Natural killer cell (primary cell): Measurements from ENCODE around the gene ZDHHC17. TPM values are rescaled to one million over a fixed set of nuclear protein-coding genes. Genes with fewer than 3 reads are reported as not detected.

Source experiments
- ATAC-seq, 3 donors: fragments of 150-1000 bp in 2 of 3; fragments of 200-7000 bp in 1 of 3; cut with Tn5 transposase; 1 replicate in 1 of 3; 2 replicates in 2 of 3; pipeline ENCODE4 v1.10.0; 2021; ENCODE audit warnings: mild to moderate bottlenecking in 2 of 3, moderate library complexity in 2 of 3
- DNase-seq, 2 donors: peaks; one replicate each; pipeline versions ENCODE4 v3.0.0 to v3.0.0-alpha.2; 2013 to 2021; ENCODE audit warnings: mixed read lengths in 1 of 2
- H3K27ac ChIP-seq: one replicate; pipeline ENCODE4 v1.5.1; 2013; ENCODE audit warnings: mild to moderate bottlenecking, low read length
- H3K27me3 ChIP-seq: one replicate; pipeline ENCODE4 v1.6.1; 2013; ENCODE audit warnings: low read length; ENCODE audit not compliant: control insufficient read depth, insufficient read depth
- H3K36me3 ChIP-seq: one replicate; pipeline ENCODE4 v1.6.1; 2013; ENCODE audit warnings: low read length; ENCODE audit not compliant: control insufficient read depth, insufficient read depth
- H3K4me1 ChIP-seq: one replicate; pipeline ENCODE4 v1.6.1; 2013; ENCODE audit warnings: low read length; ENCODE audit not compliant: control insufficient read depth, insufficient read depth
- H3K4me3 ChIP-seq: one replicate; pipeline ENCODE4 v1.5.1; 2013; ENCODE audit warnings: low read length
- H3K9me3 ChIP-seq: one replicate; pipeline ENCODE4 v1.6.1; 2013; ENCODE audit warnings: low read length; ENCODE audit not compliant: control insufficient read depth, insufficient read depth
- H3K27ac Mint-ChIP-seq, 2 donors: one replicate each; pipeline ENCODE4 v1.8.0; 2022; ENCODE audit warnings: mild to moderate bottlenecking in 2 of 2, mixed read lengths in 2 of 2, moderate library complexity in 1 of 2
- H3K27me3 Mint-ChIP-seq, 2 donors: one replicate each; pipeline ENCODE4 v1.8.0; 2022; ENCODE audit warnings: low read depth in 2 of 2, mixed read lengths in 2 of 2
- H3K36me3 Mint-ChIP-seq: one replicate; pipeline ENCODE4 v1.8.0; 2022; ENCODE audit warnings: mixed read lengths
- H3K4me1 Mint-ChIP-seq, 2 donors: one replicate each; pipeline ENCODE4 v1.8.0; 2022; ENCODE audit warnings: mixed read lengths in 2 of 2
- H3K4me3 Mint-ChIP-seq: one replicate; pipeline ENCODE4 v1.8.0; 2022; ENCODE audit warnings: mild to moderate bottlenecking, moderate library complexity, mixed read lengths
- H3K9me3 Mint-ChIP-seq, 2 donors: one replicate each; pipeline ENCODE4 v1.8.0; 2022; ENCODE audit warnings: mixed read lengths in 2 of 2
- WGBS: methylation state at CpG from one replicate; pipeline ENCODE4 v1.1.7; 2013; ENCODE audit warnings: missing lambda C conversion rate; ENCODE audit not compliant: insufficient coverage; 5-methylcytosine and 5-hydroxymethylcytosine counted together
- intact Hi-C: fragments of 100-400 bp; cut with micrococcal nuclease; formaldehyde crosslinking; loops from one replicate; pipeline ENCODE4 v1.14.2; 2022
- total RNA-seq, 4 donors: library from RNA; stranded (reverse); fragments of 120-200 nt in 1 of 4; gene quantifications; one replicate each; pipeline versions ENCODE4 v1.2.3 to v1.2.4, GENCODE V29; 2013 to 2022
- TF ChIP-seq, protein P1 (sequence below): fragments of 200-600 bp; IDR thresholded peaks from one replicate; pipeline ENCODE4 v1.8.0; 2022; ENCODE audit warnings: antibody characterized with exemption

The ZDHHC17 gene
- total RNA-seq, 3 donors from 2014 or later (not counting 1 experiment from before 2014, with no cell fraction given) = 55.2 to 63.9 (median 58.4) TPM

GRCh38 chr12:76863005-76863670 is 99.2 kb downstream of the ZDHHC17 start:
- WGBS = 93% methylated on average over 11 of the region's 12 CpGs
- TF ChIP-seq, protein P1, sequence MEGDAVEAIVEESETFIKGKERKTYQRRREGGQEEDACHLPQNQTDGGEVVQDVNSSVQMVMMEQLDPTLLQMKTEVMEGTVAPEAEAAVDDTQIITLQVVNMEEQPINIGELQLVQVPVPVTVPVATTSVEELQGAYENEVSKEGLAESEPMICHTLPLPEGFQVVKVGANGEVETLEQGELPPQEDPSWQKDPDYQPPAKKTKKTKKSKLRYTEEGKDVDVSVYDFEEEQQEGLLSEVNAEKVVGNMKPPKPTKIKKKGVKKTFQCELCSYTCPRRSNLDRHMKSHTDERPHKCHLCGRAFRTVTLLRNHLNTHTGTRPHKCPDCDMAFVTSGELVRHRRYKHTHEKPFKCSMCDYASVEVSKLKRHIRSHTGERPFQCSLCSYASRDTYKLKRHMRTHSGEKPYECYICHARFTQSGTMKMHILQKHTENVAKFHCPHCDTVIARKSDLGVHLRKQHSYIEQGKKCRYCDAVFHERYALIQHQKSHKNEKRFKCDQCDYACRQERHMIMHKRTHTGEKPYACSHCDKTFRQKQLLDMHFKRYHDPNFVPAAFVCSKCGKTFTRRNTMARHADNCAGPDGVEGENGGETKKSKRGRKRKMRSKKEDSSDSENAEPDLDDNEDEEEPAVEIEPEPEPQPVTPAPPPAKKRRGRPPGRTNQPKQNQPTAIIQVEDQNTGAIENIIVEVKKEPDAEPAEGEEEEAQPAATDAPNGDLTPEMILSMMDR = no peak

GRCh38 chr12:76863837-76864236 is 99.9 kb downstream of the ZDHHC17 start:
- H3K4me3 ChIP-seq = no peak overlapping the region
- Mint-ChIP-seq H3K36me3 (no peaks in the 10 kb centered on the region), H3K4me3 (no peak overlapping the region), H3K4me1 (peaks cover 5 to 13% of the 10 kb centered on the region in 2 donors), H3K27me3 (peaks cover 0 to 7% of the 10 kb centered on the region in 2 donors), H3K9me3 (no peaks in the 10 kb centered on the region), H3K27ac (no peak overlapping the region)
- TF ChIP-seq, protein P1 = no peak
- no peaks in the 10 kb centered on the region for H3K9me3 ChIP-seq
- intact Hi-C loops = no loop called here
- no peaks in the 10 kb centered on the region for H3K36me3 ChIP-seq
- H3K27ac ChIP-seq = no peak overlapping the region
- DNase-seq (no peak), ATAC-seq (no peak)
- 61% methylated on average over 3 of the region's 4 CpGs for WGBS
- no peaks in the 10 kb centered on the region for H3K4me1 ChIP-seq
- H3K27me3 ChIP-seq = no peaks in the 10 kb centered on the region

More at GRCh38 chr12:76863005-76863670, 99.2 kb downstream of the ZDHHC17 start:
- ATAC-seq = no peak
- Histone ChIP-seq H3K9me3 (no peaks in the 10 kb centered on the region), H3K4me3 (no peak overlapping the region), H3K36me3 (no peaks in the 10 kb centered on the region), H3K27me3 (no peaks in the 10 kb centered on the region), H3K4me1 (no peaks in the 10 kb centered on the region), H3K27ac (no peak overlapping the region)
- Mint-ChIP-seq H3K36me3 (no peaks in the 10 kb centered on the region), H3K27ac (no peak overlapping the region), H3K4me3 (no peak overlapping the region), H3K27me3 (peaks cover 0 to 7% of the 10 kb centered on the region in 2 donors), H3K4me1 (peaks cover 5 to 13% of the 10 kb centered on the region in 2 donors), H3K9me3 (no peaks in the 10 kb centered on the region)
- DNase-seq = no peak
- intact Hi-C loops = no loop called here

DNA sequence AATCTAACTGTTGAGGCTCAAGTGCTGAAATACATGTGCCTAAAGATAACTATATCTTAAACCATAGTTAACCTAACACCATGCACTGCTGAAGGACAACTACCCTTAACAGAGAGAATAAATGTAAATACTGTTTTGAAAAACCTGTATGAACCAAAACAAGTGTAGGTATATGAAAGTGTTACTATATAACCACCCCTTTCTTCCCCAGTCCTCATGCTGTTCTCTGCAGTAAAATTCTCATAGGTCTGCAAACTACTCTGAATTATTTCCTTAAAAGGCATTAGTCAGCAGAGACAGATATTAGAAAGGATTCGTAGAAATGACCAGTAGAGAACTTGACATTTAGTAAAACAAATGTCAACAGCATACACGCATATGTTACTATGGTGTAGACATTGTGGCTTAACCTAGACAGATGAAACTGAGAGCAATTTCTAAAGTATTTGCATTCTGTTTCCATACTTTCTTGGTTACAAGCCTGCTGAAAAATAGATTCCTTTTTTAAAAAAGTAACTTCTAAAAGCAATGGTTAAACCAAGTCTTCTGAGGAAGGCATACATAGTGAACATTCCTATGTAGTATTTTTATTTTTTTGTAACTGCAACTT is 101.0 kb downstream of the ZDHHC17 start:
- Histone ChIP-seq H3K4me1 (no peaks in the 10 kb centered on the region), H3K9me3 (no peaks in the 10 kb centered on the region), H3K27me3 (no peaks in the 10 kb centered on the region), H3K27ac (no peak overlapping the region), H3K36me3 (no peaks in the 10 kb centered on the region), H3K4me3 (no peak overlapping the region)
- Mint-ChIP-seq H3K36me3 (no peaks in the 10 kb centered on the region), H3K4me1 (peaks cover 5 to 13% of the 10 kb centered on the region in 2 donors), H3K4me3 (no peak overlapping the region), H3K27ac (no peak overlapping the region), H3K27me3 (peaks cover 0 to 7% of the 10 kb centered on the region in 2 donors), H3K9me3 (no peaks in the 10 kb centered on the region)
- WGBS = 100% methylated on average over 1 of the region's 2 CpGs
- intact Hi-C loops = no loop called here
- TF ChIP-seq, protein P1 = no peak
- DNase-seq = no peak
- no peak for ATAC-seq
